GM21576 (cell line): ENCODE data around the gene AKT2.

Experiments
- ATAC-seq: cut with Tn5 transposase; IDR thresholded peaks from one replicate; pipeline ENCODE4 v1.9.1; 2021; ENCODE audit warnings: mild to moderate bottlenecking, moderate library complexity; ENCODE audit not compliant: unreplicated experiment

The AKT2 gene

GRCh38 chr19:40192758-40193586 lies 92.2 kb downstream of the AKT2 start:
- no peak for ATAC-seq

GRCh38 chr19:40191836-40192646 lies 93.1 kb downstream of the AKT2 start:
- ATAC-seq: no peak

GRCh38 chr19:40190891-40191835 lies 94.0 kb downstream of the AKT2 start, which contains the start of gene MAP3K10:
MAP3K10 (plus strand) TSS chr19:40191426; CDS start chr19:40192032, 606 bp downstream.
- ATAC-seq: peak; percentile 67

- no peak for ATAC-seq
Observed at GRCh38 chr19:40184273-40184672, 100.9 kb downstream of the AKT2 start.
